ENCODE measurements around the gene GRK2. TPM values are rescaled to one million over a fixed set of nuclear protein-coding genes. Genes with fewer than 3 reads are reported as not detected.
A peak's percentile ranks its signal among the peaks of the same experiment; 100 is the strongest.

The GRK2 gene
- total and polyA plus RNA-seq, 2 of the 13 experiments (the other 11 are each of a cell fraction or from before 2014, with no cell fraction given): 31.3 to 42.4 TPM

- Histone ChIP-seq H3K27ac (ENCODE audit: extremely low read length, insufficient read depth, low read length) (no peak overlapping the region), H4K20me1 (ENCODE audit: insufficient read depth, low read length) (no peaks in the 10 kb centered on the region), H3K9ac (ENCODE audit: insufficient read depth, low read depth, low read length) (no peak overlapping the region), H2AFZ (ENCODE audit: low read length) (no peak overlapping the region), H3K36me3 (replicated peaks in 1 of 2; ENCODE audit: control insufficient read depth in 1 of 2, insufficient read depth in 2 of 2, low read length in 2 of 2) (peaks cover 39 to 70% of the 10 kb centered on the region in 2 experiments; a peak in 4 of 5 replicates), H3K79me2 (ENCODE audit: insufficient read depth, low read length) (no peaks in the 10 kb centered on the region), H3K27me3 (ENCODE audit: control insufficient read depth in 1 of 2, insufficient read depth in 2 of 2, low read length in 2 of 2) (no peaks in the 10 kb centered on the region), H3K9me3 (ENCODE audit: low read length) (no peaks in the 10 kb centered on the region), H3K4me1 (ENCODE audit: insufficient read depth, low read length) (peaks cover 18% of the 10 kb centered on the region), H3K4me2 (ENCODE audit: low read depth, low read length) (no peak overlapping the region), H3K4me3 (replicated peaks in 1 of 3; ENCODE audit: insufficient read depth in 1 of 3, low read depth in 2 of 3, low read length in 3 of 3) (no peak overlapping the region)
- WGBS (ENCODE audit: low lambda C conversion rate): 97% methylated on average over 10 of the region's 13 CpGs
- in situ Hi-C loops (cut with HindIII; ENCODE audit: extremely low pct_ligation_motif_present, low pct_unique_long_range_greater_than_20kb) (no loop called here), intact Hi-C loops (cut with micrococcal nuclease; ENCODE audit: unreplicated experiment) (no loop called here)
- ChIA-PET POLR2A (no interaction called here), CTCF (ENCODE audit: low intra/inter-chr PET ratio, low total read pairs) (no interaction called here)
- ATAC-seq (no peak), DNase-seq (ENCODE audit: low spot score) (no peak), FAIRE-seq (no peak)
- no peak for TF ChIP-seq HNRNPL (IDR thresholded peaks at IDR 0.05; ENCODE audit: low read depth, low read length)
- TF ChIP-seq ZNF724P (CRISPR knock-in tag; IDR thresholded peaks at IDR 0.05; ENCODE audit: borderline replicate concordance): no peak
- TF ChIP-seq MLX (CRISPR knock-in tag; IDR thresholded peaks at IDR 0.05): no peak
- TF ChIP-seq TEAD2 (CRISPR knock-in tag; IDR thresholded peaks at IDR 0.05): no peak
- TF ChIP-seq RFX5 (IDR thresholded peaks at IDR 0.05; ENCODE audit: low read depth, low read length): no peak
- no peak for TF ChIP-seq ZNF10 (CRISPR knock-in tag; IDR thresholded peaks at IDR 0.05; ENCODE audit: borderline replicate concordance, low read depth)
- no peak for TF ChIP-seq ELF3 (CRISPR knock-in tag; IDR thresholded peaks at IDR 0.05)
- no peak for TF ChIP-seq ZBTB21 (CRISPR knock-in tag; IDR thresholded peaks at IDR 0.05)
- BruUV-seq (replicated peaks): no TSS peak
Measured at GRCh38 chr11:67283481-67283963, 17.2 kb downstream of the GRK2 start.

- no peaks in the 10 kb centered on the region for H4K20me1 ChIP-seq (ENCODE audit: insufficient read depth, low read length)
- H3K27me3 ChIP-seq (ENCODE audit: control insufficient read depth in 1 of 2, insufficient read depth in 2 of 2, low read length in 2 of 2): no peaks in the 10 kb centered on the region
- FAIRE-seq (no peak), ATAC-seq (no peak), DNase-seq (ENCODE audit: low spot score) (no peak)
- no peak overlapping the region for H3K9ac ChIP-seq (ENCODE audit: insufficient read depth, low read depth, low read length)
- H3K79me2 ChIP-seq (ENCODE audit: insufficient read depth, low read length): peaks cover 4% of the 10 kb centered on the region
- H3K4me1 ChIP-seq (ENCODE audit: insufficient read depth, low read length): peaks cover 21% of the 10 kb centered on the region
- BruUV-seq (replicated peaks): no TSS peak
- 94% methylated on average over 31 of the region's 45 CpGs for WGBS (ENCODE audit: low lambda C conversion rate)
- H2AFZ ChIP-seq (ENCODE audit: low read length): no peak overlapping the region
- H3K36me3 ChIP-seq (replicated peaks in 1 of 2; ENCODE audit: control insufficient read depth in 1 of 2, insufficient read depth in 2 of 2, low read length in 2 of 2): peaks cover 31 to 56% of the 10 kb centered on the region in 2 experiments; a peak in 4 of 5 replicates
- in situ Hi-C loops (cut with HindIII; ENCODE audit: extremely low pct_ligation_motif_present, low pct_unique_long_range_greater_than_20kb): no loop called here
- TF ChIP-seq ZNF501 (CRISPR knock-in tag; IDR thresholded peaks at IDR 0.05) (no peak), RNF219 (CRISPR knock-in tag; IDR thresholded peaks at IDR 0.05) (no peak), MATR3 (CRISPR knock-in tag; IDR thresholded peaks at IDR 0.05) (no peak), ATF5 (CRISPR knock-in tag; IDR thresholded peaks at IDR 0.05; ENCODE audit: low read depth) (no peak), ZNF512 (CRISPR knock-in tag; IDR thresholded peaks at IDR 0.05) (no peak), RBFOX2 (IDR thresholded peaks at IDR 0.05; ENCODE audit: low read depth, low read length) (peak; percentile 20; the same call in 1 of the 2 replicates)
- POLR2A ChIA-PET: no interaction called here
- intact Hi-C loops (cut with micrococcal nuclease; ENCODE audit: unreplicated experiment): no loop called here
- H3K9me3 ChIP-seq (ENCODE audit: low read length): no peaks in the 10 kb centered on the region
- H3K4me3 ChIP-seq (replicated peaks in 1 of 3; ENCODE audit: insufficient read depth in 1 of 3, low read depth in 2 of 3, low read length in 3 of 3): no peak overlapping the region
- H3K4me2 ChIP-seq (ENCODE audit: low read depth, low read length): no peak overlapping the region
- CTCF ChIA-PET (ENCODE audit: low intra/inter-chr PET ratio, low total read pairs): no interaction called here
- H3K27ac ChIP-seq (ENCODE audit: extremely low read length, insufficient read depth, low read length): no peak overlapping the region
Measured at GRCh38 chr11:67284811-67285540, 18.7 kb downstream of the GRK2 start.

Data from HepG2 (cell line).